HEK293T (cell line): ENCODE results near the gene CRTC2.

Source experiments
- BHLHE40 ChIP-seq: fragments of 450-650 bp; IDR thresholded peaks from 2 replicates; pipeline ENCODE4 v1.6.1; 2016; ENCODE audit warnings: mild to moderate bottlenecking, moderate library complexity, borderline replicate concordance
- ELF4 ChIP-seq: fragments of 450-650 bp; IDR thresholded peaks from 2 replicates; pipeline ENCODE4 v1.6.1; 2017; ENCODE audit warnings: antibody characterized with exemption
- FOXA1 ChIP-seq: fragments of 450-650 bp; IDR thresholded peaks from 2 replicates; pipeline ENCODE4 v1.6.1; 2016; ENCODE audit warnings: mild to moderate bottlenecking
- FOXK2 ChIP-seq: fragments of 450-650 bp; IDR thresholded peaks from 2 replicates; pipeline ENCODE4 v1.6.1; 2016; ENCODE audit warnings: mild to moderate bottlenecking
- FOXM1 ChIP-seq: fragments of 450-650 bp; IDR thresholded peaks from 2 replicates; pipeline ENCODE4 v1.6.1; 2017; ENCODE audit warnings: mild to moderate bottlenecking, borderline replicate concordance
- HDGF ChIP-seq: fragments of 450-650 bp; IDR thresholded peaks from 2 replicates; pipeline ENCODE4 v1.6.1; 2017; ENCODE audit warnings: antibody characterized with exemption, borderline replicate concordance
- L3MBTL2 ChIP-seq: fragments of 450-650 bp; conservative IDR thresholded peaks from 2 replicates; pipeline ENCODE4 v1.6.1; 2016; ENCODE audit warnings: mild to moderate bottlenecking
- LEF1 ChIP-seq: fragments of 450-650 bp; IDR thresholded peaks from 2 replicates; pipeline ENCODE4 v1.6.1; 2017; ENCODE audit warnings: mild to moderate bottlenecking, borderline replicate concordance
- PKNOX1 ChIP-seq: fragments of 450-650 bp; IDR thresholded peaks from 2 replicates; pipeline ENCODE4 v1.6.1; 2016
- SP1 ChIP-seq: fragments of 450-650 bp; IDR thresholded peaks from 2 replicates; pipeline ENCODE4 v1.6.1; 2017
- SUZ12 ChIP-seq: fragments of 450-650 bp; IDR thresholded peaks from 2 replicates; pipeline ENCODE4 v1.6.1; 2016; ENCODE audit warnings: mild to moderate bottlenecking
- TARDBP ChIP-seq: fragments of 450-650 bp; IDR thresholded peaks from 2 replicates; pipeline ENCODE4 v1.6.1; 2016
- ZNF384 ChIP-seq: fragments of 450-650 bp; IDR thresholded peaks from 2 replicates; pipeline ENCODE4 v1.6.1; 2016

- no peak for TF ChIP-seq ELF4
- no peak for TF ChIP-seq FOXK2
- no peak for TF ChIP-seq BHLHE40
- TF ChIP-seq FOXM1 = no peak
- no peak for TF ChIP-seq L3MBTL2
- no peak for TF ChIP-seq PKNOX1
- no peak for TF ChIP-seq SP1
- no peak for TF ChIP-seq FOXA1
- no peak for TF ChIP-seq ZNF384
- no peak for TF ChIP-seq HDGF
- no peak for TF ChIP-seq SUZ12
- TF ChIP-seq TARDBP = no peak
- no peak for TF ChIP-seq LEF1
Measured at GRCh38 chr1:153973071-153973470, 14.7 kb upstream of the CRTC2 start.
